Right lobe of liver (tissue), 6 donors: Measurements from ENCODE around the gene FBXO2. TPM values are rescaled to one million over a fixed set of nuclear protein-coding genes. Genes with fewer than 3 reads are reported as not detected.
A peak's percentile ranks its signal among the peaks of the same experiment; 100 is the strongest.

Experiments
- ATAC-seq, 4 donors: fragments of 200-7000 bp; cut with Tn5 transposase; one replicate each; pipeline ENCODE4 v1.9.1; 2020; ENCODE audit warnings: mild to moderate bottlenecking in 4 of 4, moderate library complexity in 4 of 4
- DNase-seq, 3 donors: peaks; one replicate each; pipeline ENCODE4 v3.0.0-alpha.2; 2020
- H3K27ac ChIP-seq, 3 donors: fragments of 200-600 bp; one replicate each; pipeline ENCODE4 v1.8.0; 2022
- H3K27me3 ChIP-seq, 2 donors: fragments of 200-600 bp; one replicate each; pipeline ENCODE4 v1.8.0; 2022
- H3K36me3 ChIP-seq, 4 donors: fragments of 200-600 bp; sonication (generic) in 1 of 4; one replicate each; pipeline versions ENCODE4 v1.5.1 to v1.8.0; 2017 to 2022; ENCODE audit warnings: control low read depth in 1 of 4
- H3K4me1 ChIP-seq, 4 donors: fragments of 200-600 bp; sonication (generic) in 1 of 4; one replicate each; pipeline versions ENCODE4 v1.5.1 to v1.8.0; 2017 to 2022; ENCODE audit warnings: control low read depth in 1 of 4
- H3K4me3 ChIP-seq, 3 donors: fragments of 200-600 bp; one replicate each; pipeline ENCODE4 v1.8.0; 2022
- H3K9me3 ChIP-seq, 4 donors: fragments of 200-600 bp; sonication (generic) in 1 of 4; one replicate each; pipeline versions ENCODE4 v1.5.1 to v1.8.0; 2017 to 2022; ENCODE audit warnings: control low read depth in 1 of 4
- POLR2A ChIP-seq: fragments of 450-650 bp; IDR thresholded peaks from one replicate; pipeline ENCODE4 v1.6.1; 2017; ENCODE audit warnings: antibody characterized with exemption, mild to moderate bottlenecking
- WGBS: methylation state at CpG from one replicate; pipeline ENCODE4 v1.1.6; 2018; ENCODE audit warnings: low coverage, low lambda C conversion rate; ENCODE audit not compliant: insufficient coverage; ENCODE audit errors: missing lambda C conversion rate; 5-methylcytosine and 5-hydroxymethylcytosine counted together
- intact Hi-C, 2 donors: fragments of 100-400 bp; cut with DNase I; formaldehyde crosslinking; loops; one replicate each; pipeline versions ENCODE4 v1.11.2 to v1.14.1; 2022
- total RNA-seq, 6 experiments: library from RNA; depleted of rRNA in 2 of 6; stranded (reverse); fragments of >200 nt in 2 of 6; fragmentation: NEBNext Ultra II Directional in 3 of 6; extraction: Animal tissue kit (Norgen Biotek cat#: 25700) in 3 of 6; gene quantifications; one replicate each; pipeline versions ENCODE4 v1.1.0 to v1.2.4, GENCODE V29; 2016 to 2023
- TF ChIP-seq, protein P1 (sequence below), 4 donors: fragments of 200-600 bp in 3 of 4; fragments of 450-650 bp in 1 of 4; IDR thresholded peaks; one replicate each; pipeline versions ENCODE4 v1.5.1 to v1.8.0; 2016 to 2022; ENCODE audit warnings: antibody characterized with exemption in 4 of 4, mild to moderate bottlenecking in 2 of 4
- donor health status: DM: no; HTN: yes; CAD: no.
- donor health status: DM: no; HTN: no; CAD: no.
- donor health status: DM: no; HTN: no; CAD: no.
- donor health status: DM: no; HTN: yes; CAD: no.
- donor health status: DM: no; HTN: yes; CAD: no.

FBXO2 gene
- total RNA-seq, 6 experiments from 2014 or later: 6.6 to 23.7 (median 16.0) TPM

DNA sequence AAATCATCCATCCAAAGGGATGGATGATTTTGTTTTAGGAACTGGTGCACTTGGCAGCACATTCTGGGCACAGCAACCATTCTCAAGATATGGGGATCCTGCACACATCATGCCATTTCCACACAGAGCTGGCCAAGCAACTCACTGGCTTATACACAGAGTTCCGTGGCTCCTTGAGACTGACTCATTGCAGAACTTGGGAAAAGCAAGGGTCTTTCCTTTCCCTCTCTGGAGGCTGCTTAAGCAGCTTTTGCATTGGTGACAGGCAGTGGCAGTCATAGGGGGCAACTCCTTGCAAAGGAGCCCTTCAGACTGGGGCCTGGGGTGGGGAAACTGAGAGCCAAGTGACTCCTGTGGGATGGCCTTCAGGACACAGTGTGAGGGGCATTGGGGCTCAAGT, 28.6 kb upstream of the FBXO2 start:
- TF ChIP-seq, protein P1, sequence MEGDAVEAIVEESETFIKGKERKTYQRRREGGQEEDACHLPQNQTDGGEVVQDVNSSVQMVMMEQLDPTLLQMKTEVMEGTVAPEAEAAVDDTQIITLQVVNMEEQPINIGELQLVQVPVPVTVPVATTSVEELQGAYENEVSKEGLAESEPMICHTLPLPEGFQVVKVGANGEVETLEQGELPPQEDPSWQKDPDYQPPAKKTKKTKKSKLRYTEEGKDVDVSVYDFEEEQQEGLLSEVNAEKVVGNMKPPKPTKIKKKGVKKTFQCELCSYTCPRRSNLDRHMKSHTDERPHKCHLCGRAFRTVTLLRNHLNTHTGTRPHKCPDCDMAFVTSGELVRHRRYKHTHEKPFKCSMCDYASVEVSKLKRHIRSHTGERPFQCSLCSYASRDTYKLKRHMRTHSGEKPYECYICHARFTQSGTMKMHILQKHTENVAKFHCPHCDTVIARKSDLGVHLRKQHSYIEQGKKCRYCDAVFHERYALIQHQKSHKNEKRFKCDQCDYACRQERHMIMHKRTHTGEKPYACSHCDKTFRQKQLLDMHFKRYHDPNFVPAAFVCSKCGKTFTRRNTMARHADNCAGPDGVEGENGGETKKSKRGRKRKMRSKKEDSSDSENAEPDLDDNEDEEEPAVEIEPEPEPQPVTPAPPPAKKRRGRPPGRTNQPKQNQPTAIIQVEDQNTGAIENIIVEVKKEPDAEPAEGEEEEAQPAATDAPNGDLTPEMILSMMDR (IDR thresholded peaks at IDR 0.05): no peak
- no peak for TF ChIP-seq POLR2A
- H3K9me3 ChIP-seq: no peaks in the 10 kb centered on the region
- DNase-seq (no peak), ATAC-seq (no peak)
- no peaks in the 10 kb centered on the region for H3K27me3 ChIP-seq
- intact Hi-C loops: no loop called here
- H3K27ac ChIP-seq: no peak overlapping the region
- no peaks in the 10 kb centered on the region for H3K36me3 ChIP-seq
- H3K4me1 ChIP-seq: peaks cover 0 to 16% (median 3%) of the 10 kb centered on the region in 4 donors
- no peak overlapping the region for H3K4me3 ChIP-seq
- whole genome bisulfite sequencing: no CpG with 5 or more reads among the region's 1 CpG

DNA sequence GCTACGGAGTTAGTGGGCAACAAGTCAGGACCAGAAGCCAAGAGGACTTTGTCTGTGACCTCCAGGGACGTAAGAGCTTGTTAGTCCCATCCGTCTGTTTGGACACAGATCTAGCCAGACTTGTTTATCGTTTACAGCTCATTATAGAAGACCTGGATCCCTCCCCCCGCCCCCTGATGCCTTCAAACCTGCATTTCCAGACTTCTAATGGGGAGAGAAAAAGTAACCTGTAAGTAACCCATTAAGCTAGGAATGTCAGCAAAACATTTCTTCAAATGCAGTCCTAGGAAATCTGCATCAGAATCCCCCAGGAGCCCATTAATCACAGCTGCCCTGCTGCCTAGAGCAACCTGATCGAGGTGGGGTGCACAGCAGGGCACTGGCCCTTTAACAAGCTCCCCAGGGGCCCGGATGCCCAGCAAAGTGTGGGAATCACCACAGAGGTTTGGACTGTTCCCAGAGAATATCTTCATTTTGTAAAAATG, 28.1 kb upstream of the FBXO2 start:
- 28% methylated on average over 5 of the region's 7 CpGs for WGBS
- H3K4me1 ChIP-seq: peaks cover 0 to 16% (median 3%) of the 10 kb centered on the region in 4 donors
- no peak overlapping the region for H3K27ac ChIP-seq
- no peak for TF ChIP-seq POLR2A
- TF ChIP-seq, protein P1 (IDR thresholded peaks at IDR 0.05): no peak
- DNase-seq: no peak
- no peaks in the 10 kb centered on the region for H3K36me3 ChIP-seq
- no peak overlapping the region for H3K4me3 ChIP-seq
- no peaks in the 10 kb centered on the region for H3K27me3 ChIP-seq
- intact Hi-C loops: no loop called here
- H3K9me3 ChIP-seq: no peaks in the 10 kb centered on the region
- ATAC-seq: peak in 1 of 4 donors; percentile 8

DNA sequence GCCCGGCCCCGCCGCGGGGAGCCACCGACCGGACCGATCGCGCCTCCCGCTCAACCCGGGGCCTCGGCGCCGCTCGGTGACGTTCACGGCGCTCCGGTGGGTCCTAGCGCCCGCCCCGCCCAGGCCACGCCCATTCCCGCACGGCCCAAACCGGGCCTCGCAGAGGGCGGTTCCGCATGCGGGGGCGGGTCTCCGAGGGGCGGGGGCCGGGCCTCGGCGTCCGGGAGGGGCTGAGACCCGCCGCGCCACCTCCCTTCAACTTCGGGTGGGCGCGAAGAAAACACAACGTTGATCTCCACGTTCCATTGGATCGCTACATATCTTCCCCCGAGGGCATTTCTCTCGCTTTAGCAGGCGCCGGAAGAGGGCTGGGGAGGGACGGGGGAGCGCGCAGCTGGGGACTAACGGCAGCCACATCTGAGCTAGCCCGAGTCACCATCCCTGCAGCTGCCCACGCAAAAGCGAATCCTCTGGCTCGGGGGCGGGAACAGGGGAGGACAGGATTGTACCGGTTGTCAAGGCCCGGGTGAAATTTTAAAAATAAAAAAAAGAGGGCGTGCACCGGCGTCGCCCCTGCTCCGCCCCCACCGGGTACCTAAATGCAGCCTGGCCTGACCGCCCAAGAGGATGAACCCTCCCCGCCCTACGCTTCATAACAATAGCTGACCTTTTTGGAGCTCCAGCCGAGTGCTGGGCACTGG, 27.0 kb upstream of the FBXO2 start, which contains the start of gene MAD2L2:
MAD2L2 (minus strand) TSS at position 78 of the 701 bp plus-strand sequence. CDS start 547 bp downstream, outside the sequence.
- peak; percentile 85 to 93 (median 86) for ATAC-seq
- H3K4me1 ChIP-seq: peaks cover 0 to 25% (median 7%) of the 10 kb centered on the region in 4 donors
- no peaks in the 10 kb centered on the region for H3K9me3 ChIP-seq
- intact Hi-C loops: no loop called here
- peak within 1 kb of the TSS; percentile 68 to 81 (median 76) for H3K4me3 ChIP-seq
- no peaks in the 10 kb centered on the region for H3K36me3 ChIP-seq
- H3K27ac ChIP-seq: peak within 1 kb of the TSS; percentile 74 to 94 (median 77)
- WGBS: 0% methylated on average over 25 of the region's 71 CpGs
- peak; percentile 75 for TF ChIP-seq POLR2A
- TF ChIP-seq, protein P1 (IDR thresholded peaks at IDR 0.05): no peak
- H3K27me3 ChIP-seq: no peaks in the 10 kb centered on the region
- peak; percentile 93 to 95 (median 94) for DNase-seq

DNA sequence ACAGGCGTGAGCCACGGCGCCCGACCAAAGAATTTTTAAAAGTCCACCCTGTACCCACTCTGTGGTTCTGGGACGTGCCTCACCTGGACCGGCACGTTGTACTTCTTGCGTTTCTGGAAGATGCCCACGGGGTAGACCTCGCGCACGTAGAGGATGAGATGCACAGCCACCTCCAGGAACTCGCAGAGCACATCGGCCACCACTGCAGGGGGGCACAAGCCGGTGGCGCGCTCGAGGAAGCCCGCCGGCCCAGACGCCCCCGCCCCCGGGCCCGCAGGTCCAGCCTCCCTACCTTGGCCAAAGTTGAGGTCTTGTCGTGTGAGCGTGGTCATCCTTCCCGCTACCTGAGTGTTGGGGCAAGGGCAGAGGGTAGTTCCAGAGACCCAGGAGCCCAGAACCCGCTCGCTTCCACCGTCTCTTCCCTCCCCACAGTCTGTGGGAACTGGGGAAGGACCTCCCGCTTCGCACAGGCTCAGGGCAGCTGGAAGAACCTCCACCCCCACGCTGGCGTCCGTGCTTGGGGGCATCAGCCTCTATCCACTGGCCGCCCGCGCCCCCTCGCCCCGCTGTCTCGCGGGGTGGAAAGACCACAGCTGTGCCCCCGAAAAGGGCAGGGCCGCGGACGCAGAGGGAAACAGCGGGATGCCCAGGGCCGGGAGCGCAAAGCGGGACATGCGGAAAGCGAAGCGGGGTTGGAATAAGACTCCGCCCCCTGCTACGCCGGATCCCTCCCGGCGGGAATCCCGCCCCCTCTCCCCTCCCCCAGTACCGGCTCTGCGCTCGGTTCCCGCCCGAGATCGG, 26.2 kb upstream of the FBXO2 start:
- Histone ChIP-seq H3K27ac (peak overlapping the region; percentile 74 to 94 (median 77)), H3K4me3 (peak overlapping the region; percentile 68 to 81 (median 76)), H3K4me1 (peaks cover 0 to 33% (median 9%) of the 10 kb centered on the region in 4 donors), H3K27me3 (no peaks in the 10 kb centered on the region), H3K36me3 (peaks cover 0 to under 1% (median 0%) of the 10 kb centered on the region in 4 donors), H3K9me3 (no peaks in the 10 kb centered on the region)
- DNase-seq (no peak), ATAC-seq (peak; percentile 1 to 14 (median 3))
- TF ChIP-seq, protein P1 (IDR thresholded peaks at IDR 0.05): no peak
- no peak for TF ChIP-seq POLR2A
- intact Hi-C loops: no loop called here
- WGBS: no CpG with 5 or more reads among the region's 65 CpGs
